HepG2 (cell line): ENCODE data around the gene KIN. TPM values are rescaled to one million over a fixed set of nuclear protein-coding genes. Genes with fewer than 3 reads are reported as not detected.
A peak's percentile ranks its signal among the peaks of the same experiment; 100 is the strongest.

ENCODE experiments used
- ARID3A ChIP-seq: IDR thresholded peaks from 2 replicates; pipeline ENCODE4 v1.6.1; 2012; ENCODE audit warnings: low read depth, low read length, improper control_type of control experiment
- FOXK2 ChIP-seq: fragments of 450-650 bp; IDR thresholded peaks from 2 replicates; pipeline ENCODE4 v1.6.1; 2016
- NR2F6 ChIP-seq, 2 experiments: IDR thresholded peaks; 2 replicates each; pipeline ENCODE4 v1.6.1; 2016; ENCODE audit warnings: antibody characterized with exemption in 1 of 2, mild to moderate bottlenecking in 1 of 2
- SAP130 ChIP-seq: IDR thresholded peaks from 2 replicates; pipeline ENCODE4 v1.6.1; 2016; ENCODE audit warnings: low read depth
- THRA ChIP-seq: sonication (generic); formaldehyde crosslinking; IDR thresholded peaks from 2 replicates; pipeline ENCODE4 v1.4.0; 2020; ENCODE audit warnings: missing genetic modification reagents, borderline replicate concordance
- ZNF609 ChIP-seq: sonication (generic); formaldehyde crosslinking; IDR thresholded peaks from 2 replicates; pipeline ENCODE4 v1.4.0; 2020; ENCODE audit warnings: mild to moderate bottlenecking, missing genetic modification reagents, borderline replicate concordance
- polyA plus RNA-seq, 8 experiments: library from polyadenylated mRNA; depleted of rRNA in 3 of 8; stranded (reverse) in 7 of 8; unstranded in 1 of 8; fragments of >200 nt; fragmentation: Illumina TruSeq in 4 of 8; extraction: Trizol in 4 of 8; gene quantifications; 2 replicates each; pipeline versions ENCODE4 v1.2.1 to v1.2.3, GENCODE V29; 2011 to 2016; ENCODE audit warnings: low read depth in 4 of 8, missing spikeins in 1 of 8, mixed read lengths in 1 of 8; ENCODE audit not compliant: insufficient read depth in 1 of 8
- total RNA-seq, 5 experiments: library from RNA; depleted of rRNA; stranded (reverse); fragments of >200 nt; fragmentation: Illumina TruSeq; extraction: Trizol; gene quantifications; 2 replicates each; pipeline ENCODE4 v1.2.3, GENCODE V29; 2016; ENCODE audit warnings: low read depth in 1 of 5

KIN gene
- total and polyA plus RNA-seq, 2 of the 13 experiments (the other 11 are each of a cell fraction or from before 2014, with no cell fraction given) = 4.9 to 23.2 TPM

- TF ChIP-seq THRA (CRISPR knock-in tag) = peak; percentile 91
- TF ChIP-seq SAP130 (CRISPR knock-in tag) = 0 out of 2 replicates have a peak, but pooled peaks have one; percentile 28
- TF ChIP-seq ZNF609 = peak; percentile 54; the same call in 1 of the 2 replicates
- 0 out of 2 replicates have a peak, but pooled peaks have one; percentile 42 for TF ChIP-seq ARID3A
- 0 out of 2 replicates have a peak, but pooled peaks have one; percentile 14 for TF ChIP-seq NR2F6 (IDR thresholded peaks at IDR 0.05)
- TF ChIP-seq NR2F6 (CRISPR knock-in tag; IDR thresholded peaks at IDR 0.05) = peak; percentile 63
- TF ChIP-seq FOXK2 = 0 out of 2 replicates have a peak, but pooled peaks have one; percentile 4
These were observed 23.9 kb upstream of the KIN start (continued) for GRCh38 chr10:7811743-7812142.
